ENCODE results near the gene PADI4.

GRCh38 chr1:17307329-17307728, 668 bp upstream of the PADI4 start:
- TF ChIP-seq CTCF (IDR thresholded peaks at IDR 0.05) (no peak), POLR2AphosphoS5 (IDR thresholded peaks at IDR 0.05; ENCODE audit: insufficient read depth in 1 of 2, low read depth in 1 of 2) (no peak)
